SU-DHL-6 (cell line): ENCODE data around the gene B3GALT5.

Experiments used
- H2AFZ ChIP-seq: fragments of 200-600 bp; sonication (generic); 2 replicates; pipeline ENCODE4 v1.6.1; 2014; ENCODE audit warnings: low read depth, mild to moderate bottlenecking, moderate library complexity, mixed read lengths, antibody characterized with exemption, low read length; ENCODE audit not compliant: severe bottlenecking
- H3F3A ChIP-seq: fragments of 200-600 bp; shearing (Covaris generic); 2 replicates; pipeline ENCODE4 v1.6.0; 2016; ENCODE audit warnings: antibody characterized with exemption, mild to moderate bottlenecking; ENCODE audit not compliant: insufficient read depth
- H3K27ac ChIP-seq: fragments of 200-600 bp; sonication (generic); 2 replicates; pipeline ENCODE4 v1.5.1; 2016; ENCODE audit warnings: low read depth, mild to moderate bottlenecking, low read length, moderate library complexity, mixed read lengths
- H3K27me3 ChIP-seq: fragments of 200-600 bp; sonication (generic), shearing (Covaris generic); 2 replicates; pipeline ENCODE4 v1.6.0; 2014; ENCODE audit warnings: mild to moderate bottlenecking, low read length
- H3K36me3 ChIP-seq: fragments of 200-600 bp; sonication (generic); 2 replicates; pipeline ENCODE4 v1.6.1; 2014; ENCODE audit warnings: mild to moderate bottlenecking, low read length, mixed read lengths
- H3K4me2 ChIP-seq: fragments of 300-600, 200-600 bp; shearing (Covaris generic), sonication (generic); 2 replicates; pipeline ENCODE4 v1.6.0; 2014; ENCODE audit warnings: low read length, low read depth, mild to moderate bottlenecking; ENCODE audit not compliant: poor library complexity, severe bottlenecking
- H3K4me3 ChIP-seq: fragments of 200-600 bp; sonication (generic); 2 replicates; pipeline ENCODE4 v1.5.1; 2014; ENCODE audit warnings: antibody characterized with exemption, low read length, mild to moderate bottlenecking, mixed read lengths; ENCODE audit not compliant: insufficient read depth, poor library complexity, severe bottlenecking
- H3K79me2 ChIP-seq: fragments of 200-600 bp; sonication (generic); 2 replicates; pipeline ENCODE4 v1.6.1; 2014; ENCODE audit warnings: mild to moderate bottlenecking, low read length, moderate library complexity; ENCODE audit not compliant: insufficient read depth
- H3K9ac ChIP-seq: fragments of 200-600 bp; sonication (generic); 2 replicates; pipeline ENCODE4 v1.7.0; 2014; ENCODE audit warnings: mild to moderate bottlenecking, low read length
- H3K9me2 ChIP-seq: fragments of 200-600 bp; sonication (generic); replicated peaks from 2 replicates; pipeline ENCODE4 v1.6.1; 2014; ENCODE audit warnings: low read length; ENCODE audit not compliant: insufficient read depth
- H3K9me3 ChIP-seq: fragments of 200-600 bp; sonication (generic); 2 replicates; pipeline ENCODE4 v1.6.1; 2014; ENCODE audit warnings: low read length, mixed read lengths; ENCODE audit not compliant: insufficient read depth
- H4K20me1 ChIP-seq: fragments of 200-600 bp; sonication (generic); 2 replicates; pipeline ENCODE4 v1.6.1; 2014; ENCODE audit warnings: low read depth, mild to moderate bottlenecking, antibody characterized with exemption, low read length, moderate library complexity, mixed read lengths
- CTCF ChIP-seq: fragments of 200-600 bp; sonication (generic); IDR thresholded peaks from one replicate; pipeline ENCODE4 v1.5.1; 2017; ENCODE audit warnings: antibody characterized with exemption, mild to moderate bottlenecking, low read length, moderate library complexity; ENCODE audit not compliant: insufficient read depth, poor library complexity, severe bottlenecking
- EZH2phosphoT487 ChIP-seq: fragments of 200-600 bp; sonication (generic), shearing (Covaris generic); conservative IDR thresholded peaks from 2 replicates; pipeline ENCODE4 v1.6.1; 2018; ENCODE audit warnings: mild to moderate bottlenecking, antibody characterized with exemption, low read length, moderate library complexity, mixed read lengths

B3GALT5 gene

GRCh38 chr21:39660191-39660980 is 47.6 kb downstream of the B3GALT5 start:
- Histone ChIP-seq H3K27ac (no peak overlapping the region), H3K79me2 (no peaks in the 10 kb centered on the region), H3K4me2 (no peak overlapping the region), H3K27me3 (no peaks in the 10 kb centered on the region), H2AFZ (no peak overlapping the region), H3K9me2 (no peaks in the 10 kb centered on the region), H3K4me3 (no peak overlapping the region), H3K9ac (no peak overlapping the region), H3F3A (no peaks in the 10 kb centered on the region), H3K9me3 (no peaks in the 10 kb centered on the region), H3K36me3 (no peaks in the 10 kb centered on the region), H4K20me1 (no peaks in the 10 kb centered on the region)
- no peak for TF ChIP-seq EZH2phosphoT487
- TF ChIP-seq CTCF: no peak

GRCh38 chr21:39661121-39661520 is 48.4 kb downstream of the B3GALT5 start:
- H3F3A ChIP-seq: no peaks in the 10 kb centered on the region
- H3K27ac ChIP-seq: no peak overlapping the region
- no peak overlapping the region for H3K4me2 ChIP-seq
- H3K9me3 ChIP-seq: no peaks in the 10 kb centered on the region
- H3K36me3 ChIP-seq: no peaks in the 10 kb centered on the region
- TF ChIP-seq CTCF: no peak
- TF ChIP-seq EZH2phosphoT487: no peak
- H3K9me2 ChIP-seq: no peaks in the 10 kb centered on the region
- no peak overlapping the region for H3K4me3 ChIP-seq
- no peaks in the 10 kb centered on the region for H3K79me2 ChIP-seq
- no peaks in the 10 kb centered on the region for H3K27me3 ChIP-seq
- H3K9ac ChIP-seq: no peak overlapping the region
- H4K20me1 ChIP-seq: no peaks in the 10 kb centered on the region
- no peak overlapping the region for H2AFZ ChIP-seq

GRCh38 chr21:39661740-39662139 is 49.0 kb downstream of the B3GALT5 start:
- H3K27me3 ChIP-seq: no peaks in the 10 kb centered on the region
- TF ChIP-seq CTCF: no peak
- TF ChIP-seq EZH2phosphoT487: no peak
- H2AFZ ChIP-seq: no peak overlapping the region
- H3K9ac ChIP-seq: no peak overlapping the region
- H3K27ac ChIP-seq: no peak overlapping the region
- no peaks in the 10 kb centered on the region for H3K9me3 ChIP-seq
- no peaks in the 10 kb centered on the region for H3K36me3 ChIP-seq
- no peaks in the 10 kb centered on the region for H3F3A ChIP-seq
- no peaks in the 10 kb centered on the region for H3K79me2 ChIP-seq
- H4K20me1 ChIP-seq: no peaks in the 10 kb centered on the region
- H3K4me2 ChIP-seq: no peak overlapping the region
- H3K9me2 ChIP-seq: no peaks in the 10 kb centered on the region
- no peak overlapping the region for H3K4me3 ChIP-seq
